Urinary bladder (tissue), 4 donors: ENCODE measurements around the gene RMDN3. TPM values are rescaled to one million over a fixed set of nuclear protein-coding genes. Genes with fewer than 3 reads are reported as not detected.

ENCODE experiments used
- DNase-seq: peaks from one replicate; pipeline ENCODE4 v3.0.0-alpha.2; 2015; ENCODE audit errors: extremely low spot score
- H3K27ac ChIP-seq: one replicate; pipeline ENCODE4 v1.5.1; 2013; ENCODE audit warnings: low read depth, mild to moderate bottlenecking, moderate library complexity
- H3K36me3 ChIP-seq: one replicate; pipeline ENCODE4 v1.6.1; 2013; ENCODE audit warnings: mild to moderate bottlenecking, moderate library complexity; ENCODE audit not compliant: insufficient read depth
- H3K4me1 ChIP-seq: one replicate; pipeline ENCODE4 v1.6.1; 2013; ENCODE audit warnings: mild to moderate bottlenecking, moderate library complexity; ENCODE audit not compliant: insufficient read depth
- H3K4me3 ChIP-seq: one replicate; pipeline ENCODE4 v1.5.1; 2013; ENCODE audit warnings: low read depth, low read length
- WGBS: extraction: QIAGEN DNeasy Blood & Tissue Kit; methylation state at CpG from one replicate; pipeline ENCODE4 v1.1.7; 2013; 5-methylcytosine and 5-hydroxymethylcytosine counted together
- polyA plus RNA-seq: library from polyadenylated mRNA; stranded (reverse); fragments of 200-250 nt; gene quantifications from one replicate; pipeline ENCODE4 v1.2.3, GENCODE V29; 2013
- total RNA-seq: library from RNA; depleted of rRNA; stranded (reverse); fragments of >200 nt; gene quantifications from one replicate; pipeline ENCODE4 v1.2.3, GENCODE V29; 2014
- donor health status: healthy with polysubstance abuse.
- donor health status: healthy.

Gene RMDN3
- total and polyA plus RNA-seq, 2 donors, result 13.0 to 35.2 TPM

DNA sequence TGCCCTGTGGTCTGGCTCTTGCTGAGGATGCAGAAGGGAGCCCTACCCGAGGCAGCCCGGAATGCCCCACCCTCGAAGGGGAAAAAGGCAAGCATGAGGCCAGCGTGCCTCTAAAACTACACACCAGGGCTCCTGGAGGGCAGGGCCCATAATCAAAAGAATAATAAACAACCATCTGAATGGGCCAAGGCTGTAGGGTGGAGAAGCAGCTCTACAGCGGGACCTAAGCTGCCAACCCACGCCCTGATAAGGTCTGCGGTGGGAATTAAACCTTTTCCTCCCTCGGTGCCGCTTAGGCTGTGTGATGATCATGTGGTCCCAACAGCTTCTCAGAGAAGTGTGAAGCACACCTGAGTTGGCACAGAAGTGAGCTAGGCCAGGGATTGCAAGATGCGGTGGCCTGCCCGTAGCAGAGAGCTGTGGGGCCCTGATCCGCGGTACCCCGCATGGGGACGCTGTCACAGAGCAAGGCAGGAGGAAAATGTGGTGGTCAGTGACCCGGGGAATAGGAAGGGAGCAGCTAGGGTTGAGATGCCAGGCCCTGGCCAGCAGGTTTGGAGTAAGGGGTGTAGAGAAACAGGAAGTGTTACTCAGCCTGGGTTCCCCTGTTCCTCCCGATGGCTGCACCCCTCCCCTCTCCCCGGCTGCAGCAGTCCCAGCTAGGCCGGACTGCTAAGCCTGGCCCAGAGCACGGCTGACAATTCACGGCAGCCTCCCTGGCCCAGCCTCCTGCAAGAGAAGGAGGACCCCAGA lies 13.6 kb upstream of the RMDN3 start:
- 73% methylated on average over 21 of the region's 21 CpGs for WGBS
- no peak overlapping the region for H3K4me3 ChIP-seq
- no peak for DNase-seq
- H3K27ac ChIP-seq, result peak overlapping the region; percentile 43
- H3K36me3 ChIP-seq, result no peaks in the 10 kb centered on the region
- H3K4me1 ChIP-seq, result no peaks in the 10 kb centered on the region

DNA sequence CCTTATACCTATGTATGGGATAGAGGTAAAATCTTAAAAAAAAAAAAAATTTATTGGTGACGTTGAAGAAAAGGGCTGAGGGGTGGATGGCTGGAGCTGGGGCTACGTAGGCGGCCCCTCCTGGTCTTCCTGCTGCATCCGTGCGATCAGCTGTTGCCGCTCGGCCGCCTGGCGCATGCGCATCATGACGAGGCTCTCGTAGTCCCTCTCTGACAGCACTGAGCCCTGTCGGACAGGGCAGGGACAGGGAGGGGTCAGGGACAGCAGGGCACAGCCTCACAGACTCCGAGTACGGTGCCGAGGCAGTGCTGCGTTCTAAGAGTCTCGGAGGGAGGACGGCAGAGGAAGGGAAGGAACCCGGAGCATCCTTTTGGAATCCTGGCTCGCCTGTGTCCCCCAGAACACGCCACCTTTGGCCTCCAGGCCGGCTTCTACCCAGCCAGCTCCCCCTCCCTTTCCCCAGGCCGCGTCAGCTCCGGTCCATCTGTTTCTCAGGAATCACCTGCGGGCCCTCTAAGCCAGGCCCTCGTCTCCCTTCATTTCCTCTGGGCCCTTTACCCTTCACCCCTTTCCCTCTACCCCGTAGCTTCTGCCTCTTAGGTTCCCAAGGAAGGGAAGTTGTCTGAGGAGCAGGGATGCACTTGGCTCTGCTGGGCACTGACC lies 12.9 kb upstream of the RMDN3 start:
- no peak for DNase-seq
- no peaks in the 10 kb centered on the region for H3K36me3 ChIP-seq
- H3K4me3 ChIP-seq, result no peak overlapping the region
- no peak overlapping the region for H3K27ac ChIP-seq
- WGBS, result 89% methylated on average over 29 of the region's 29 CpGs
- no peaks in the 10 kb centered on the region for H3K4me1 ChIP-seq

DNA sequence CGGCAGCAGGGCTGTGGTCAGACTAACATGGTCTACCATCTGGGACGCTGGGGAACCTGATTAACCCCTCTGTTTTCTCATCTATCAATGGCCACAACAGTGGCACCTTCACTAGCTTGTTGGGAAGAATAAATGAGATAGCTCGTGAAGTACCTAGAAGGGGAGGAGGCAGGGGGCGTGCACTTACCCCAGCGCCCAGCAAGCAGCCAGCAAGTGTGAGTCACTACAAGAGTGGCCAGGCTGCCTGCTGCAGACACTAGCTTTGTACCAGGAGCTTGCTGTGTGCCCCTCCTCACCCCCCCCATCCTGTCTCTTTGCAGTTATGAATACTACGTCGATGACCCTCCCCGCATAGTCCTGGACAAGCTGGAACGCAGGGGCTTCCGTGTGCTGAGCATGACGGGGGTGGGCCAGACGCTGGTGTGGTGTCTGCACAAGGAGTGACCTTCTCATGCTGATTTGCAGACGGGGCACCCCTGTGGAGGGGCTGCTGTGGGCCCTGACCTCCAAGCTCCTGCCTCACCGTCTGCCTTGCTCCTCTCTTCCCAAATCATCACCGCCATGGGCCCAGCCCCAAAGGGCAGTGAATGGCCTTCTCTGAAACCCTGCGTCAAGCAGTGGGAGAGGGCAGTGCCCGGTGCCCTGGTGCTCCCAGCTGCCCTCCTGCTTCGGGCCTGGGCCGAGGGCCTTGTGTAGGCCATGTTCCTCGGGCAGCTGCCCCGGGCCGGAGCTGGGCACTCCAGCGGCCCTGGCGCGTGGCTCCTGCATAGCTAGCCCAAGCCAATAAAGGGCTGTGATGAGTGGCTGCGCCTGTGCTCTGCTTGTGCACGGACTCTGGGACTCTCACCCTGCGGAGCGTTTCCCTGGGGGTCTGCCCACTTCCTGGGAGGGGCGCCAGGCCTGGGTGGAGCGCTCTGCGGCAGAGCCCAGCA lies 12.1 kb upstream of the RMDN3 start:
- no peak overlapping the region for H3K27ac ChIP-seq
- WGBS, result 88% methylated on average over 32 of the region's 32 CpGs
- H3K36me3 ChIP-seq, result no peaks in the 10 kb centered on the region
- no peaks in the 10 kb centered on the region for H3K4me1 ChIP-seq
- DNase-seq, result no peak
- H3K4me3 ChIP-seq, result no peak overlapping the region

DNA sequence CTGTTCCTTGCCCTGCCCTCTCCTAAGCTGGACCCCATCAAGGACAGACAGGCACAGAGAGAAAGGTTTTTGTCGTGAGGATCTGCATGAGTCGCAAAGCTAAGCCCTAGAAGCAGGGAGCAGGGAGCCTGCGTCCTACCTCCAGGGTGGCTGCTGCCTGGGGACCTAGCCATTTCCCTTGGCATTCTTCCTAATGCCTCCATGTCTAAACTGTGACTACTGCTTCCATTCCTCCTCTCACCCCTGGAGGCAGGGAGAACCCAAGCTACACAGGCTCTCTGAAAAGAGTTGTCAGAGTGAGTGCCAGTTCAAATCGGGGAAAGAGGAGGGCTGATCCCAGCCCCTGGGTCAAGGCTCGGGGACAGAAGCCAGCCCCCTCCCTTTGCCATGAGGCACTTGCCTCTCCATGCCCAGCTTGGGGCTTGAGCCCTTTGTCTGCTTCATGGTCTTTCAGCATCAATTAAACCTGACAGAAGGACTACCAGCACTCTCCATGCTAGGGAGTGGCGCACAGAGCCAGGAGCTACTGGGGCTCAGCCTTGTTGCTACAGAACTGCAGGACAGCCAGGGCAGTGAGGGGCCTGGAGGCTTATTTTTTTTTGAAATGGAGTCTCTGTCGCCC lies 11.3 kb upstream of the RMDN3 start:
- Histone ChIP-seq H3K27ac (no peak overlapping the region), H3K36me3 (no peaks in the 10 kb centered on the region), H3K4me1 (no peaks in the 10 kb centered on the region), H3K4me3 (no peak overlapping the region)
- no peak for DNase-seq
- WGBS, result 67% methylated on average over 7 of the region's 7 CpGs

DNA sequence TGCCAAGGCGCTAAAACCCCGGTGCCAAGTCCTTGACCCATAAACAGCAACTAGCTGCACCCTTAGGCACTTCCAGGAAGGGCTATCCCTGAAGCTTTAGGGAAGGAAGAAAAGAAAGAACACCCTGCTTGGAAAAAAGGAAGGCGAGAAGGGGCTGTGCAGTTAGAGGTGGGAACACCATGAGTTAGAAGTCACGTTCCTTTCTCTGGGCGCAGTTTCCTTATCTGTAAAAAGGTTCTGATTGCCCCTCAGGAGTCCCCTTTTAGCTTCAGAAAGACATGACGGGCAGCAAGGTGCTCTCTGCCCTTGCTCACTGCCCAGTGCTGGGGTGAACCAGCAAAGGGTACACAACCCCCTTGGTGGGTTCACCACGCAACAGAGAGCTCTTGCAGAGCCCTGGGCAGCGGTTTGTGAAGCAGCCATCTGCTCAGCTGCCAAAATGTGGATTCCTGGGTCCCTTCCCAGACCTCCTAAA lies 9.6 kb upstream of the RMDN3 start:
- Histone ChIP-seq H3K27ac (peak overlapping the region; percentile 79), H3K4me1 (no peaks in the 10 kb centered on the region), H3K4me3 (peak overlapping the region; percentile 47), H3K36me3 (no peaks in the 10 kb centered on the region)
- DNase-seq, result no peak
- 28% methylated on average over 8 of the region's 8 CpGs for WGBS

DNA sequence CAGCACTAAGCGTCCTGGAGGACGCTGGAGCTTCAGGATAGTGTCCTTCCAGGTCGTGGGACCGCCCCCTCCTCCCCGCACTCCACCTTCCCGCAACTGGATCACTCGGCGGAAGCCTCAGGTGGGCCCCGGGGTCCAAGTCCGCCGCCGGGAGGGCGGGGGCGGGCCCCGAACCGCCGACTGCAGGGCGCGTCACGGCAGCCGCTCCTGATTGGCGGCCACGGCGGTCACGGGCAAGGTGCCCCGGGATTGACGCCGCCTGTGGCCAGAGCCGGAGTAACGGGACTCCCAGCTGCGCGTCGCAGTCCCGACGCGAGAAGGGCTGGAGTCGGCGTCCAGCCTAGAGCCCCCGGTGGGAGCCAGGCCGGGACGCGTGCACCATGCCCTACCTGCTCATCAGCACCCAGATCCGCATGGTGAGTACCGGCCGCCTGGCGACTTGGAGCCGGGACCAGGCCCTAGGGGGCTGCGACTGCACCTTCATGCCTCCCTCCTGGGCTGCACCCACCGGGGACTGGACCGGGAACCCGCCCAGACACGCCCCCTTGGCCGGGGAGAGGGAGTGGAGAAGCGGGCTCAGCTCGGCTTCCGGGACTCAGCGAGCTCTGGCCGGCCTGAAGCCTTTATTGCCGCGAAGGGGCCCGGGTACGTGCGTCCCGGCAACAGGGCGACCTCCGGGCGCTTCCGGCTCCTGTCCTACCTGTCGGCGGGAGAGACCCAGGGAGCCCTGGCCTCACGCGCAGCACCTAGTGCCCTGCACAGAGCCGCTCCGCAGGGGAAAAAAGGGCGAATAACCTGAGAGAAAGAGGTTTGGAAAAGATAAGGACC lies 9.0 kb upstream of the RMDN3 start, which contains the start of gene GCHFR:
Gene GCHFR, plus strand, starts transcription at position 268 of the 828 bp plus-strand sequence. Its CDS starts 113 bp downstream, at position 381.
- Histone ChIP-seq H3K36me3 (no peaks in the 10 kb centered on the region), H3K4me1 (no peaks in the 10 kb centered on the region), H3K4me3 (peak within 1 kb of the TSS; percentile 47), H3K27ac (peak within 1 kb of the TSS; percentile 79)
- WGBS, result under 1% methylated on average over 75 of the region's 75 CpGs
- DNase-seq, result no peak

DNA sequence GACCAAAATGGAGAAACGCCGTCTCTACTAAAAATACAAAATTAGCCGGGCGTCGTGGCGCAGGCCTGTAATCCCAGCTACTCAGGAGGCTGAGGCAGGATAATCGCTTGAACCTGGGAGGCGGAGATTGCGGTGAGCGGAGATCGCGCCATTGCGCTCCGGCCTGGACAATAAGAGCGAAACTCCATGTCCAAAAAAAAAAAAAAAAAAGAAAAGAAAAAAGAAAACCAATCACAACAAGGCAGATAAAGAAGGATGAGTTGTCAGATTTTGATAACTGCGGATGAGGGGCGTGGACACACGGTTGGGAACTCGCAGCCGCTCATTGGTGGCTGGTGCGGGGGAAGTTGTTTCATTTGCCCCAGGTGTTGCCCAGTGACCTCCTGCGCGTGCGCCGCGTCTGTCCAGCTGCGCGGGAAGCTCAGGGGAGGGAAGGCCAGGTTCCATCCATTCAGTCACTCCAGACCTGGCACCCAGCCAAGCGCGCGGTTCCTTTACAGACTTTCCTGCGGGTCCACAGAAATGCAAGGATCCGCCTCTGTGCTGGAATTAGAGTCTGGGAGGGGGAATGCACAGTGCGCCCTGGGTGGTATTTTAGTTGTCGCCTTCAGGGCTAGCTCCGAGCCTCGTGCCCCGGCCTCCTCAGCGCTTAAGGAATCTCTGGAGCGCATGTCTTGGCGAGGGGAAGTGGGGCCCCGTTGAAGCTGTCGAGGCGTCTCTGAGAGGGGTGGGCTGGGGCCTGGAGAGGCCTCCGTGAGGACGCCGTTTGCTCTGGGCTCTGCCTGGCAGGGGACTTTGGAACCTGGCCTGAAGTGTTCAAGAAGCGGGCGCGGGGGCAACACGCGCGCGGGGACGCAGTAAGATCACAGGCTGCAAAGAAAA lies 8.1 kb upstream of the RMDN3 start:
- H3K27ac ChIP-seq, result peak overlapping the region; percentile 79
- WGBS, result 31% methylated on average over 55 of the region's 55 CpGs
- DNase-seq, result no peak
- H3K4me3 ChIP-seq, result peak overlapping the region; percentile 47
- no peaks in the 10 kb centered on the region for H3K4me1 ChIP-seq
- H3K36me3 ChIP-seq, result no peaks in the 10 kb centered on the region

DNA sequence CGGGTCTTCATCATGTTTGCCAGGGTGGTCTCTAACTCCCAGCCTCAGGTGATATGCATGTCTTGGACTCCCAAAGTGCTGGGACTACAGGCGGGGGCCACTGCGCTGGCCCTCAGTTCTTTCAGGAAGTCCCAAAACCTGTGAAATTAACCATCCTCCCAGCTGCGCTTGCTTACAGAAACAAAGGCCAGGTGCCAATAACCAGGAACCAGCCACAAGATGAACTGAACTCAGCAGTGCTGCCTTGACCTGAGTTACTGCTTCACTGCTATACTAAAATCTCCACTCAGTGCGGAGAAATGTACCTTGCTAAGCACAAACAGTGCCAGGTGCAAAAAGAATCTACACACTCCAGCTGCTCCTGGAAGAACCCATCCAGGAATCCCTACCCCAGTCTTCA lies 4.9 kb upstream of the RMDN3 start:
- no peaks in the 10 kb centered on the region for H3K4me1 ChIP-seq
- WGBS, result 96% methylated on average over 5 of the region's 5 CpGs

DNA sequence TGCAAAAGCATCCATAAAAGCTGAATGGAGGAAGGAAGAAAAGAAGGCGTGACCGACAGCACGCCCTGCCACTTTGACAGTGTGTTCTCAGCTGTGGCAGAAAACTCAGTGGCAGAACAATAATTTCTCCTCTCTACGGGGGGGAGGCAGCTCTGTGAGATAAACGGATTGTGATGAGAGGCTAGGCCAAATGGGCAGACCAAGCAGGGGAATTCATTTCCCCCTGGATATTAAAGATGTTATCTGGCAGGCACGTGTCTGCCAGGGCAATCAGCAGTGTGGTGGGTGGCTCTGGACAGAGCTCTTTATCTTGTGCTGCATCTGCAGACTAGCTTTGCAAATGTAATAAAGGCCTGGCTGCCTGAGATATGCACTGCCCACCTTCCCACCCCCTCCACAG lies 1.9 kb upstream of the RMDN3 start:
- Histone ChIP-seq H3K27ac (no peak overlapping the region), H3K36me3 (peaks cover under 1% of the 10 kb centered on the region), H3K4me1 (no peaks in the 10 kb centered on the region), H3K4me3 (no peak overlapping the region)
- DNase-seq, result no peak
- WGBS, result 31% methylated on average over 6 of the region's 6 CpGs

More for the DNA sequence above, 4.9 kb upstream of the RMDN3 start:
- Histone ChIP-seq H3K36me3 (no peaks in the 10 kb centered on the region), H3K27ac (no peak overlapping the region), H3K4me3 (no peak overlapping the region)
- no peak for DNase-seq

DNA sequence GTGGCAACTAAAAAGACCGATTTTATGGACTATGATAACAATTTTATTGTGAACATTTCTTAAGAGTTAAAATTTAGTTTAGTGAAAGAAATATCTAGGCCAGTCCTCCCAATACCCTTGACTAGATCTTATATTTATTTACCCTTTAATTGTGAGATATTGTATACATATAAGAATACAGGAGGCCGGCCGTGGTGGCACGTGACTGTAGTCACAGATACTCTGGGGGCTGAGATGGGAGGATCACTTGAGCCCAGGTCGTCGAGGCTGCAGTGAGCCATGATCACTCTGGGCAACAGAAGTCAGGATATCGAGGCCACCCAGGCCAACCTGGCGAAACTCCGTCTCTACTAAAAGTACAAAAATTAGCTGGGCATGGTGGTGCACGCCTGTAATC lies 756 bp upstream of the RMDN3 start:
- H3K4me1 ChIP-seq, result no peaks in the 10 kb centered on the region
- H3K36me3 ChIP-seq, result peaks cover 4% of the 10 kb centered on the region
- no peak for DNase-seq
- no peak overlapping the region for H3K27ac ChIP-seq
- H3K4me3 ChIP-seq, result peak overlapping the region; percentile 98
- 64% methylated on average over 10 of the region's 10 CpGs for WGBS

DNA sequence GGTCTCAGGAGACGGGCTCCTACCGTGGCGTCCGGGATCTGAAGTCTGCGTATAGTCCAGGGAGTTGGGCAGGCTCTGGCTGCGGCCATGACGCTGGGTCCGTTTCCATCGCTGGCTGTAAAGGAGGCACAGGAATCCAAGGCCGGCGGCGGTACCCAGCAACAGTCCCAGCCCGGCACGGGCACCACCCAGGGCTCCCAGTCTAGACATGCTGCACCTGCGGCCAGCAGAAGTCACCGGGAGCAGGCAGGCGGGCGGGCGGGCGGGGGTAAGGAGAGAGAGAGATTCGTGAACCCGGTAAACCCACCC lies 526 bp downstream of the RMDN3 start:
- Histone ChIP-seq H3K4me1 (no peaks in the 10 kb centered on the region), H3K27ac (peak overlapping the region; percentile 67), H3K4me3 (peak overlapping the region; percentile 98), H3K36me3 (peaks cover 4% of the 10 kb centered on the region)
- DNase-seq, result no peak
- whole genome bisulfite sequencing, result under 1% methylated on average over 22 of the region's 22 CpGs

DNA sequence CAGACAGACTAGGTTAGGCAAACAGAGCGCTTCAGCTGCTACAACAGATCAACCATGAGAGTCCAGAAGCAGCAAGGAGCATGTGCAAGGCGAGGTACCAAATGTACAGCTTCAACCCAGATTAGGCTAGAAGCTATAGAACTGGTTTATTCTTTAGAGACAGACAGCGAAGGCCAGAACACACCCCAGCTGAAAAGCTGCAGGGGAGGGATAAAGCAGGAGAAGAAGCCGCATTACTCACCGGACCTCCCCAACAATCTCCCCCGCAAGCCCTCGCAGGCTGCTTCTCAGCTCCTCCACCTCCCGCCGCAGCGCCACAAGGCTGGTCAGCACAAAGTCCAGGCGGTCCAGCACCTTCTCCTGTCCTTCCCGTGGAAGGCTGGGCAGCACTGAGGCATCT lies 3.3 kb downstream of the RMDN3 start:
- no peaks in the 10 kb centered on the region for H3K4me1 ChIP-seq
- no peak overlapping the region for H3K4me3 ChIP-seq
- WGBS, result 94% methylated on average over 12 of the region's 12 CpGs
- H3K27ac ChIP-seq, result no peak overlapping the region
- peaks cover 4% of the 10 kb centered on the region for H3K36me3 ChIP-seq
- DNase-seq, result no peak
